ENCODE measurements around the gene POGZ. TPM values are rescaled to one million over a fixed set of nuclear protein-coding genes. Genes with fewer than 3 reads are reported as not detected.

Gene POGZ
- total and polyA plus RNA-seq, 2 of the 4 experiments (the other 2 are of a cell fraction): 20.8 to 33.5 TPM

DNA sequence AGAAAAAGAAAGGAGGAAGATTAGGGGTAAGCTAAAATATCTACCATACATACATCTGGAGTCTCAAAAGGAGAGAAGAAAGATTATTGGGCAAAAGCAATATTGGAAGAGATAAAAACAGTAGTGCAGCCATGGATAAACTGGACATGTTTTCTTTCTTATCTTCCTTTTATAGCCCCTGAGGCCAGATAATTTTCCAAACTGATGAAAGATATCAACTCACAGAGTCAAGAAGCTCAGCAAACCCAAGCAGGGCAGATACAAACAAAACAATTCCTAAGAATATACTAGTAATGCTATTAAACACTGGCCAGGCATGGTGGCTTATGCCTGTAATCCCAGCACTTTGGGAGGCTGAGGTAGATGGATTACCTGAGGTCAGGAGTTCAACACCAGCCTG is 65.7 kb downstream of the POGZ start:
- no TSS peak for BruUV-seq (replicated peaks)
- H3K27me3 ChIP-seq (ENCODE audit: control insufficient read depth, insufficient read depth, low read length): peaks cover 1% of the 10 kb centered on the region; the same call in 1 of the 2 replicates
- no peak overlapping the region for H2AK5ac ChIP-seq (ENCODE audit: low read depth, low read length)
- H3K4me2 ChIP-seq (ENCODE audit: low read depth, low read length): no peak overlapping the region
- no peak overlapping the region for H4K8ac ChIP-seq (ENCODE audit: low read depth in 2 of 2, low read length in 2 of 2)
- H3K4me3 ChIP-seq (ENCODE audit: insufficient read depth, low read depth, low read length): no peak overlapping the region
- H2BK120ac ChIP-seq (ENCODE audit: low read depth, low read length): no peak overlapping the region
- no peak overlapping the region for H3K56ac ChIP-seq (ENCODE audit: extremely low read depth, insufficient read depth, low read length)
- no peaks in the 10 kb centered on the region for H3K4me1 ChIP-seq (ENCODE audit: control insufficient read depth, insufficient read depth, low read length)
- in situ Hi-C loops (cut with MboI; ENCODE audit: low sequenced_read_pairs): no loop called here
- 0 out of 4 replicates have a peak, but pooled peaks cover 0 to under 1% of the 10 kb centered on the region in 2 experiments for H3K79me1 ChIP-seq (ENCODE audit: low read depth in 1 of 2, low read length in 2 of 2)
- H3K36me3 ChIP-seq (ENCODE audit: control insufficient read depth, insufficient read depth, low read length): no peaks in the 10 kb centered on the region
- no peak overlapping the region for H4K91ac ChIP-seq (ENCODE audit: insufficient read depth, low read depth, low read length)
- H3K18ac ChIP-seq (ENCODE audit: low read depth, low read length): no peak overlapping the region
- H3K14ac ChIP-seq (replicated peaks; ENCODE audit: low read depth, low read length): no peak overlapping the region
- dilution Hi-C loops (cut with HindIII; ENCODE audit: low sequenced_read_pairs, unreplicated experiment): no loop called here
- ATAC-seq (ENCODE audit: low read depth) (no peak), DNase-seq (no peak)
- H3K23ac ChIP-seq (ENCODE audit: low read depth, low read length): no peak overlapping the region
- no peaks in the 10 kb centered on the region for H3K9me1 ChIP-seq (ENCODE audit: insufficient read depth, low read length)
- H4K5ac ChIP-seq (ENCODE audit: low read depth, low read length): no peak overlapping the region
- no peak overlapping the region for H2BK20ac ChIP-seq (ENCODE audit: low read depth, low read length)
- no peak overlapping the region for H3K27ac ChIP-seq (ENCODE audit: insufficient read depth, low read length)
- TF ChIP-seq, protein P1, sequence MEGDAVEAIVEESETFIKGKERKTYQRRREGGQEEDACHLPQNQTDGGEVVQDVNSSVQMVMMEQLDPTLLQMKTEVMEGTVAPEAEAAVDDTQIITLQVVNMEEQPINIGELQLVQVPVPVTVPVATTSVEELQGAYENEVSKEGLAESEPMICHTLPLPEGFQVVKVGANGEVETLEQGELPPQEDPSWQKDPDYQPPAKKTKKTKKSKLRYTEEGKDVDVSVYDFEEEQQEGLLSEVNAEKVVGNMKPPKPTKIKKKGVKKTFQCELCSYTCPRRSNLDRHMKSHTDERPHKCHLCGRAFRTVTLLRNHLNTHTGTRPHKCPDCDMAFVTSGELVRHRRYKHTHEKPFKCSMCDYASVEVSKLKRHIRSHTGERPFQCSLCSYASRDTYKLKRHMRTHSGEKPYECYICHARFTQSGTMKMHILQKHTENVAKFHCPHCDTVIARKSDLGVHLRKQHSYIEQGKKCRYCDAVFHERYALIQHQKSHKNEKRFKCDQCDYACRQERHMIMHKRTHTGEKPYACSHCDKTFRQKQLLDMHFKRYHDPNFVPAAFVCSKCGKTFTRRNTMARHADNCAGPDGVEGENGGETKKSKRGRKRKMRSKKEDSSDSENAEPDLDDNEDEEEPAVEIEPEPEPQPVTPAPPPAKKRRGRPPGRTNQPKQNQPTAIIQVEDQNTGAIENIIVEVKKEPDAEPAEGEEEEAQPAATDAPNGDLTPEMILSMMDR (conservative IDR thresholded peaks at IDR 0.05; ENCODE audit: low read depth, low read length): no peak
- TF ChIP-seq BHLHE40 (IDR thresholded peaks at IDR 0.05; ENCODE audit: low read depth, low read length) (no peak), MXI1 (IDR thresholded peaks at IDR 0.05; ENCODE audit: borderline replicate concordance, low read depth, low read length) (no peak), RAD21 (IDR thresholded peaks at IDR 0.05; ENCODE audit: low read length) (no peak), FOS (IDR thresholded peaks at IDR 0.05; ENCODE audit: low read depth, low read length) (no peak), CEBPB (IDR thresholded peaks at IDR 0.05; ENCODE audit: low read depth, low read length) (no peak), RCOR1 (IDR thresholded peaks at IDR 0.05; ENCODE audit: insufficient replicate concordance, low read length) (no peak), SMC3 (IDR thresholded peaks at IDR 0.05; ENCODE audit: low read depth, low read length) (no peak), POLR2A (IDR thresholded peaks at IDR 0.05; ENCODE audit: low read depth, low read length) (no peak), CHD1 (IDR thresholded peaks at IDR 0.05; ENCODE audit: low read depth, low read length) (no peak), MAZ (IDR thresholded peaks at IDR 0.05; ENCODE audit: borderline replicate concordance, low read depth, low read length) (no peak), RFX5 (IDR thresholded peaks at IDR 0.05; ENCODE audit: low read depth, low read length) (no peak), MAFK (IDR thresholded peaks at IDR 0.05; ENCODE audit: low read depth, low read length) (no peak), NFE2L2 (IDR thresholded peaks at IDR 0.05; ENCODE audit: low read depth, low read length) (no peak)
- TF ChIP-seq, protein P2, sequence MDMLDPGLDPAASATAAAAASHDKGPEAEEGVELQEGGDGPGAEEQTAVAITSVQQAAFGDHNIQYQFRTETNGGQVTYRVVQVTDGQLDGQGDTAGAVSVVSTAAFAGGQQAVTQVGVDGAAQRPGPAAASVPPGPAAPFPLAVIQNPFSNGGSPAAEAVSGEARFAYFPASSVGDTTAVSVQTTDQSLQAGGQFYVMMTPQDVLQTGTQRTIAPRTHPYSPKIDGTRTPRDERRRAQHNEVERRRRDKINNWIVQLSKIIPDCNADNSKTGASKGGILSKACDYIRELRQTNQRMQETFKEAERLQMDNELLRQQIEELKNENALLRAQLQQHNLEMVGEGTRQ (IDR thresholded peaks at IDR 0.05; ENCODE audit: low read depth, low read length): no peak
- TF ChIP-seq, protein P3, sequence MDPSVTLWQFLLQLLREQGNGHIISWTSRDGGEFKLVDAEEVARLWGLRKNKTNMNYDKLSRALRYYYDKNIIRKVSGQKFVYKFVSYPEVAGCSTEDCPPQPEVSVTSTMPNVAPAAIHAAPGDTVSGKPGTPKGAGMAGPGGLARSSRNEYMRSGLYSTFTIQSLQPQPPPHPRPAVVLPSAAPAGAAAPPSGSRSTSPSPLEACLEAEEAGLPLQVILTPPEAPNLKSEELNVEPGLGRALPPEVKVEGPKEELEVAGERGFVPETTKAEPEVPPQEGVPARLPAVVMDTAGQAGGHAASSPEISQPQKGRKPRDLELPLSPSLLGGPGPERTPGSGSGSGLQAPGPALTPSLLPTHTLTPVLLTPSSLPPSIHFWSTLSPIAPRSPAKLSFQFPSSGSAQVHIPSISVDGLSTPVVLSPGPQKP (IDR thresholded peaks at IDR 0.05; ENCODE audit: borderline replicate concordance, low read depth, low read length): no peak
- ChIA-PET CTCF (no interaction called here), POLR2A (ENCODE audit: unreplicated experiment) (no interaction called here)
- intact Hi-C loops (cut with micrococcal nuclease): no loop called here
- no peak overlapping the region for H3K9ac ChIP-seq (ENCODE audit: low read depth, low read length)
- H4K20me1 ChIP-seq (ENCODE audit: insufficient read depth, low read length): no peaks in the 10 kb centered on the region
- no peak overlapping the region for H2AFZ ChIP-seq (replicated peaks; ENCODE audit: low read length, poor library complexity)
- no peak overlapping the region for H2AK9ac ChIP-seq (replicated peaks; ENCODE audit: low read depth, low read length, poor library complexity)
- H3K4ac ChIP-seq (ENCODE audit: low read depth, low read length): no peak overlapping the region
- no peak overlapping the region for H2BK15ac ChIP-seq (ENCODE audit: low read depth, low read length)
- H2BK5ac ChIP-seq (ENCODE audit: low read depth, low read length, poor library complexity, severe bottlenecking): no peak overlapping the region
- H3K9me3 ChIP-seq (ENCODE audit: control insufficient read depth, insufficient read depth, low read length): no peaks in the 10 kb centered on the region

Data from IMR-90 (cell line).